HS-27A (cell line): ENCODE measurements around the gene DUSP15.
"Not testable (repeated sequence)": the region's sequence is repeated elsewhere in the genome, so short reads cannot be mapped to it uniquely, and the experiment has no call there.

ENCODE experiments used
- DNase-seq: peaks from one replicate; pipeline ENCODE4 v3.0.0-alpha.2; 2012; ENCODE audit warnings: low read depth, missing footprints

DUSP15 gene, protein sequence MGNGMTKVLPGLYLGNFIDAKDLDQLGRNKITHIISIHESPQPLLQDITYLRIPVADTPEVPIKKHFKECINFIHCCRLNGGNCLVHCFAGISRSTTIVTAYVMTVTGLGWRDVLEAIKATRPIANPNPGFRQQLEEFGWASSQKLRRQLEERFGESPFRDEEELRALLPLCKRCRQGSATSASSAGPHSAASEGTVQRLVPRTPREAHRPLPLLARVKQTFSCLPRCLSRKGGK

DNA sequence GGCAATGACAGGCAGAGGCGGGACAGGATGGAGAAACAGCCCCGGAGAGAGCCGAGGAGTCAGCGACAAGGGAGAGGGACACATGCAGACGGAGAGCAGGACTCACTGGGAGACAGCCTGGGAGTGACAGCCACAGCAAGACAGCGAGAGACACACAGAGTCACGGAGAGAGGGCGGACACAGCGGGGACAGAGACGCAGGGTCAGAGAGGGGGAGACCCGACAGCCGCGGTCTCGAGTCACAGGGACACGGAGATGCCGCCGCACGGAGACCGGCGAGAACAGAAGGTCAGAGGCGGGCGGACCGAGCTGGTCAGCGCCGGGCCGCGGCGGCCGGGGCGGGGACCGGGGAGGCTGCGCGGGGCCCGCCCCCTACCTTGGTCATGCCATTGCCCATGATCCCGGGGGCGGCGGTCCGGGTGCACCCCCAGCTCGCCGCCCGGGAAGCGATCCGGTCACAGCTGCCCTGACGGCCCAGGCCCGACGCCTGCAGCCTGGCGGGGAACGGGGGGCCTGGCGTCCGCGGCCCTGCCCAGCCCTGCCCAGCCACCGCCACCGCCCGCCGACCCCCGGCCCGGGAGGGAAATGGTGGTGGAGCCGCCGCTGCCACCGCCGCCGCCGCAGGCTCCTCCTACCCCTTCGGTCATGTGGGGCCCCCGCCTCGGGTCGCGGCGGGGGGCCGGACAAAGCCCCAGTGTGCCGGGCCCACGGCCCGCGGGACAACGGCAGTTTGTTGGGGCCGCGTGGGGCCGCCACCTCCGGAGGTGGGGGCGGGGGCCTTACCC is at the start of gene DUSP15, which contains the start of gene TTLL9:
DUSP15 (minus strand) TSS at position 586 of the 784 bp plus-strand sequence; CDS start at position 396, 190 bp downstream.
TTLL9 (plus strand) TSS at position 693 of the 784 bp plus-strand sequence. CDS start 493 bp downstream, outside the sequence.
- DNase-seq, result no peak

- DNase-seq, result no peak
Observed at GRCh38 chr20:31919410-31920155, 49.3 kb upstream of the DUSP15 start.

- no peak for DNase-seq
Observed at GRCh38 chr20:31918466-31919105, 48.3 kb upstream of the DUSP15 start.

- DNase-seq, result not testable (repeated sequence)
Observed at GRCh38 chr20:31917962-31918412, 47.7 kb upstream of the DUSP15 start.

DNA sequence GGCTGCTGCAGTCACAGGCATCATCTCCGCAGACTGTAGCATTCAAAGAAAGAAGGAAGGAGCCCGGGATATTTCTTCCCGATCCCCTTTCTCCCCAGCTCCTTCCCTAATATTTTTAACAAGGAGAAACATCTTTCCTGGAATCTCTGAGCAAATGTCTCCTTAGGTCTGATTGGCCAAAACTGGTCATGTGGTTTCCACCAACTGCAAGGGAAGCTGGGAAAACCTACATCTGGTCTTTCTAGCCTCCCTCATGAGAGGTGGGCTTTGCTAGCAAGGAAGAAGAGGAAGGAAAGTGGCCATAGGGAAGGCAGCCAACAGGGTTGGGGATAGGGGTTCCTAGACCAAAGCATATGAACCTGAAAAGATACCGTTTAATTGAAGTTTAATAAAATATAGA is 46.4 kb upstream of the DUSP15 start:
- no peak for DNase-seq

- no peak for DNase-seq
Observed at GRCh38 chr20:31915491-31916280, 45.4 kb upstream of the DUSP15 start.

DNA sequence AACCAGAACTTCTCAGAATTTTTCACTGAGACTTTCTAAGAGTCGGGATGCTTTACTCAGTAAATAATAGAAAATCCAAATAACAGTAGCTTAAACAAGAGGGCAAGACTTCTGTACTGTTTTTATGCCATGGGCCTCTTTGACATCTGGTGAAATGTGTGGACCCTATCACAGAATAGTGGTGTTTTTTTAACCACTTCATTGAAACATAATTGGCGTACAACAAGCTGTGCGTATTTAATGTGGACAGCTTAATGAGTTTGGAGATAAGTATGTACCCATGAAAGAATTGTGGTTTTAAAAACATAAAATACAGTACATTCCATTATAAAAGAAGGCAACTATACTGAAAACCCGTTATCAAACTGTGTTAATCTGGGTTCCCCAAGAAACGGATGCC is 43.8 kb upstream of the DUSP15 start:
- DNase-seq, result no peak

- DNase-seq, result no peak
Observed at GRCh38 chr20:31913431-31914157, 43.3 kb upstream of the DUSP15 start.

DNA sequence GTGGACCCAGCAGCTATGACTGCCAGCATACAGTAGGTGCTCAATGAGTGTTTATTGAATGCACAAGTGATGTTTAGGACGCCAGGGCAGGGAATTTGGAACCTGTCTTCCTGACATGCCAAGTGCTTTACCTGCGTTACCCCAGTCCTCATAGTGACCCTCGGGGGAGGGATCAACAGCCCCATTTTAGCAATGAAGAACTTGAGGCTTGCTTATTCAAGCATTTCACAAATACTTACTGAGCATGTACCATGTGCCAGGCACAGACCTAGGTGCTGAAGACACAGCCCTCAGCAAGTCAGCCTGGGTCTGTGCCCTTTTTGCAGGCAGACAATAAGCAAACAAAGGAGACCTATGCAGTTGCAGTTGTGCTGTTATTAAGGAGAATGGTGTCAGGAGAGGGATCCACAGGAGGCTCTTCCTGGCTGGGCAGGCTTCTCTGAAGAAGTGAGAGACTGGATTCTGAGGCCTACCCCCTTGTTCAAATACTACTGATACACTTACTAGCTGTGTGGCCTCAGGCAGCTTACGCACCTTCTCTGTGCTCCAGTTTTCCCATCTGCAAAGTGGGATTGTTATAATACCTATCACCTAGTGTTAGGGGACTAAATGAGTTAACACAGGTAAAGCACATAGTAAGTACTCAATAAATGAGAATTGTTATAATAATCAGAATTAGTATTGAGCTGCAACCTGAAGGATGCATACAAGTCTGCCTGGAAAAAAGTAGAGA is 39.9 kb upstream of the DUSP15 start:
- no peak for DNase-seq

DNA sequence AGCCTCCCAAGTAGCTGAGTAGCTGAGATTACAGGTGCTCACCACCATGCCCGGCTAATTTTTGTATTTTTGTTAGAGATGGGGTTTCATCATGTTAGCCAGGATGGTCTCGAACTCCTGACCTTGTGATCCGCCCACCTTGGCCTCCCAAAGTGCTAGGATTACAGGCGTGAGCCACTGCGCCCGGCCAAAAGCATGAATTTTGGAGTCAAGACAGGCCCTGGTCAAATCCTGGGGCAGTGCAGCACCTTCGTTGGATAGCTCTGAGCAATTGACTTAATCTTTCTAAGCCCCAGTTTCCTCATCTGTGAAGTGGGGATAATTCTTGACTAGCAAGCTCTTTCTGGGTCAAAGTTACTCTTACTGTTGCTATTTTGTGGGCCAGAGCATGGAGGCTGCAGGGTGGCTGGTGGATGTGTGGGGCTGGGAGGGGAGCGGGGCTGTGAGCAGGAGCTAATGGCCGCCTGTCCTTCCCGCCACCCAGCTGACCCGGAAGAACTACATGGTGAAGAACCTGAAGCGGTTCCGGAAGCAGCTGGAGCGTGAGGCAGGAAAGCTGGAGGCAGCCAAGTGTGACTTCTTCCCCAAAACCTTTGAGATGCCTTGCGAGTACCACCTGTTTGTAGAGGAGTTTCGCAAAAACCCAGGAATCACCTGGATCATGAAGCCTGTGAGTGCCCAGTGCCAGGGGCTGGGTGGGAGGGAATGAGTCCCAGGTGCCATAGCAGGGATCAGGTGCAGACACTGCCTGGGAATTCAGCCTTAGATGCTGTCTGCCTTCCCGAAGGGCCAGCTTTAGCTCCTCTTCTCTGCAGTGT is 39.1 kb upstream of the DUSP15 start:
- no peak for DNase-seq

GRCh38 chr20:31908424-31908823 is 38.1 kb upstream of the DUSP15 start:
- DNase-seq, result no peak

GRCh38 chr20:31908016-31908415 is 37.7 kb upstream of the DUSP15 start:
- no peak for DNase-seq

DNA sequence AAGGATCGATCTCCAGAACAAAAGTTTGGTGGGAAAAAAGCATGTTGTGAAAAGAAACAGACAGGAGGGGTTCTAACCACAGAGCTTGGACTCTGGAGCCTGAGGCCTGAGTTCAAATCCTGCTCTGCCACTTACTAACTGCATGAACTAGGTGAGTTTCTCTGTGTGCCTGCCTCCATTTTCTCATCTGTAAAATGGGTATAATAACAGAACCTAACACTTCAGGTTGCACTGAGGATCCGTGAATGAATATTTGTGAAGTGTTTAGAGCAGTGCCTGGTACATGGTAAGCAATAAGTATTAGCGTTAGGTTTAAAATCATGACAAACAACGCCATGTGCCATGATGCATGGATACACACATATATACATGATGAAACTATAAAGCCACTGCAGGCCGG is 36.7 kb upstream of the DUSP15 start:
- no peak for DNase-seq

GRCh38 chr20:31906001-31906400 is 35.7 kb upstream of the DUSP15 start:
- DNase-seq, result no peak

- no peak for DNase-seq
Observed at GRCh38 chr20:31903627-31904386, 33.5 kb upstream of the DUSP15 start.

GRCh38 chr20:31901615-31902014 is 31.3 kb upstream of the DUSP15 start:
- DNase-seq, result no peak

- DNase-seq, result no peak
Observed at GRCh38 chr20:31897541-31897940, 27.2 kb upstream of the DUSP15 start.

GRCh38 chr20:31896049-31896448 is 25.7 kb upstream of the DUSP15 start:
- DNase-seq, result no peak
